Esophagus muscularis mucosa (tissue), 3 donors: Measurements from ENCODE around the gene CALCR.

ENCODE experiments used
- POLR2A ChIP-seq: fragments of 450-650 bp; IDR thresholded peaks from one replicate; pipeline ENCODE4 v1.6.1; 2017; ENCODE audit warnings: antibody characterized with exemption, moderate library complexity, mild to moderate bottlenecking, low read depth
- TF ChIP-seq, protein P1 (sequence below), 3 experiments: fragments of 200-600 bp in 2 of 3; fragments of 450-650 bp in 1 of 3; sonication (generic) in 2 of 3; IDR thresholded peaks; one replicate each; pipeline ENCODE4 v1.5.1; 2017 to 2019; ENCODE audit warnings: antibody characterized with exemption in 3 of 3, mild to moderate bottlenecking in 2 of 3, moderate library complexity in 1 of 3

- TF ChIP-seq, protein P1, sequence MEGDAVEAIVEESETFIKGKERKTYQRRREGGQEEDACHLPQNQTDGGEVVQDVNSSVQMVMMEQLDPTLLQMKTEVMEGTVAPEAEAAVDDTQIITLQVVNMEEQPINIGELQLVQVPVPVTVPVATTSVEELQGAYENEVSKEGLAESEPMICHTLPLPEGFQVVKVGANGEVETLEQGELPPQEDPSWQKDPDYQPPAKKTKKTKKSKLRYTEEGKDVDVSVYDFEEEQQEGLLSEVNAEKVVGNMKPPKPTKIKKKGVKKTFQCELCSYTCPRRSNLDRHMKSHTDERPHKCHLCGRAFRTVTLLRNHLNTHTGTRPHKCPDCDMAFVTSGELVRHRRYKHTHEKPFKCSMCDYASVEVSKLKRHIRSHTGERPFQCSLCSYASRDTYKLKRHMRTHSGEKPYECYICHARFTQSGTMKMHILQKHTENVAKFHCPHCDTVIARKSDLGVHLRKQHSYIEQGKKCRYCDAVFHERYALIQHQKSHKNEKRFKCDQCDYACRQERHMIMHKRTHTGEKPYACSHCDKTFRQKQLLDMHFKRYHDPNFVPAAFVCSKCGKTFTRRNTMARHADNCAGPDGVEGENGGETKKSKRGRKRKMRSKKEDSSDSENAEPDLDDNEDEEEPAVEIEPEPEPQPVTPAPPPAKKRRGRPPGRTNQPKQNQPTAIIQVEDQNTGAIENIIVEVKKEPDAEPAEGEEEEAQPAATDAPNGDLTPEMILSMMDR (IDR thresholded peaks at IDR 0.05), result no peak
- no peak for TF ChIP-seq POLR2A
Observed at GRCh38 chr7:93382362-93382761, 192.2 kb downstream of the CALCR start.
